ENCODE data around the gene NPR2.

GRCh38 chr9:35814841-35815543, 23.6 kb downstream of the NPR2 start, which contains the start of gene HINT2:
- TF ChIP-seq CTCF (IDR thresholded peaks at IDR 0.05) (no peak), MXI1 (IDR thresholded peaks at IDR 0.05; ENCODE audit: low read depth, low read length) (0 out of 2 replicates have a peak, but pooled peaks have one; percentile 62), RCOR1 (IDR thresholded peaks at IDR 0.05; ENCODE audit: low read length) (no peak; the same call in 1 of the 2 replicates), RAD21 (IDR thresholded peaks at IDR 0.05; ENCODE audit: low read length) (no peak), POLR2AphosphoS5 (IDR thresholded peaks at IDR 0.05; ENCODE audit: low read depth, low read length) (peak; percentile 88), TEAD4 (IDR thresholded peaks at IDR 0.05; ENCODE audit: borderline replicate concordance, insufficient read depth) (no peak), SMC3 (IDR thresholded peaks at IDR 0.05; ENCODE audit: low read depth, low read length) (no peak), RFX5 (IDR thresholded peaks at IDR 0.05; ENCODE audit: low read length) (peak; percentile 86), NRF1 (IDR thresholded peaks at IDR 0.05; ENCODE audit: low read depth, low read length) (peak; percentile 41; the same call in 1 of the 2 replicates), SIN3A (IDR thresholded peaks at IDR 0.05; ENCODE audit: borderline replicate concordance, low read depth, low read length) (no peak)

Measured in SK-N-SH (cell line).